Measurements from ENCODE around the gene CHI3L2.

CHI3L2 gene

GRCh38 chr1:111279144-111279543 lies 51.6 kb downstream of the CHI3L2 start:
- Histone ChIP-seq H3K4me3 (ENCODE audit: low read length in 2 of 2) (no peak overlapping the region), H2BK5ac (ENCODE audit: low read length) (no peak overlapping the region), H3K9ac (ENCODE audit: low read depth, low read length, poor library complexity) (no peak overlapping the region), H4K8ac (ENCODE audit: low read depth, low read length) (no peak overlapping the region), H3K4ac (ENCODE audit: low read length) (no peak overlapping the region), H3K23ac (ENCODE audit: low read depth, low read length, poor library complexity) (no peak overlapping the region), H2AFZ (ENCODE audit: low read length) (no peak overlapping the region), H3K18ac (ENCODE audit: low read length) (no peak overlapping the region), H3K4me1 (ENCODE audit: control insufficient read depth in 2 of 2, insufficient read depth in 1 of 2, low read depth in 1 of 2, low read length in 2 of 2) (no peaks in the 10 kb centered on the region), H3K9me3 (replicated peaks in 1 of 2; ENCODE audit: control insufficient read depth in 2 of 2, insufficient read depth in 1 of 2, low read depth in 1 of 2, low read length in 2 of 2) (no peaks in the 10 kb centered on the region), H3K27me3 (ENCODE audit: control insufficient read depth in 3 of 3, insufficient read depth in 3 of 3, low read depth in 1 of 3, low read length in 3 of 3) (no peaks in the 10 kb centered on the region), H3K14ac (ENCODE audit: low read length) (no peak overlapping the region), H3K27ac (replicated peaks; ENCODE audit: low read length) (no peak overlapping the region), H2AK5ac (ENCODE audit: low read depth, low read length) (no peak overlapping the region), H3K36me3 (replicated peaks in 1 of 2; ENCODE audit: control insufficient read depth in 2 of 2, insufficient read depth in 2 of 2, low read length in 2 of 2) (no peaks in the 10 kb centered on the region), H4K91ac (ENCODE audit: low read depth, low read length, poor library complexity) (no peak overlapping the region), H3K79me1 (ENCODE audit: low read depth, low read length) (no peaks in the 10 kb centered on the region), H2BK12ac (ENCODE audit: low read length) (no peak overlapping the region), H3K4me2 (ENCODE audit: insufficient read depth, low read length, poor library complexity, severe bottlenecking) (no peak overlapping the region), H2BK15ac (ENCODE audit: low read length) (no peak overlapping the region), H2BK120ac (ENCODE audit: low read depth, low read length) (no peak overlapping the region)
- WGBS, 2 donors (ENCODE audit: extremely low coverage in 2 of 2, insufficient read length in 2 of 2, insufficient replicate concordance in 1 of 2), result no CpG with 5 or more reads among the region's 4 CpGs
- DNase-seq (ENCODE audit: low spot score), result no peak

DNA sequence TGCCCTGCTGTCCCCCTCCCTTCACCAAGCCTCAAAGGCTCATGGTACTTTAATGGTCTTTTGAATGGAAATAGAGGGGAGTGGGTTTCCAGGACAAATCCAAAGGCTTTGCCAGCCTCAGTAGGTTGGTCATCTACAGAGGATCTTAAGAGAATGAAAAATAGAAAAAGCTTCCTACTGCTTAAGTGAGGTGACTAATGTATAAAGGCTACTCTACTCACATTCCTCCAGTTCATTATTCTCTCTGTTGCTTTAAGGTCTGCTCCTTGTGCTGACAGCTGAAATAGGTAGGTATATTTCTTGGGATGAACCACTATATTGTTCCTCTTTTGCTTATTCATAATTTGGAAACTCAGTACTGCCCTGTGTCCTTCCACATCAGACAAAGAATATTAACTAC lies 52.8 kb downstream of the CHI3L2 start:
- H3K79me1 ChIP-seq (ENCODE audit: low read depth, low read length), result no peaks in the 10 kb centered on the region
- H3K9me3 ChIP-seq (replicated peaks in 1 of 2; ENCODE audit: control insufficient read depth in 2 of 2, insufficient read depth in 1 of 2, low read depth in 1 of 2, low read length in 2 of 2), result no peaks in the 10 kb centered on the region
- no peak overlapping the region for H3K9ac ChIP-seq (ENCODE audit: low read depth, low read length, poor library complexity)
- H2BK15ac ChIP-seq (ENCODE audit: low read length), result no peak overlapping the region
- H3K23ac ChIP-seq (ENCODE audit: low read depth, low read length, poor library complexity), result no peak overlapping the region
- no peaks in the 10 kb centered on the region for H3K36me3 ChIP-seq (replicated peaks in 1 of 2; ENCODE audit: control insufficient read depth in 2 of 2, insufficient read depth in 2 of 2, low read length in 2 of 2)
- H3K4me3 ChIP-seq (ENCODE audit: low read length in 2 of 2), result no peak overlapping the region
- H3K18ac ChIP-seq (ENCODE audit: low read length), result no peak overlapping the region
- no peak overlapping the region for H2AFZ ChIP-seq (ENCODE audit: low read length)
- H3K4ac ChIP-seq (ENCODE audit: low read length), result no peak overlapping the region
- no peak overlapping the region for H3K27ac ChIP-seq (replicated peaks; ENCODE audit: low read length)
- H3K4me2 ChIP-seq (ENCODE audit: insufficient read depth, low read length, poor library complexity, severe bottlenecking), result no peak overlapping the region
- H2BK120ac ChIP-seq (ENCODE audit: low read depth, low read length), result no peak overlapping the region
- no peak for DNase-seq (ENCODE audit: low spot score)
- no peaks in the 10 kb centered on the region for H3K4me1 ChIP-seq (ENCODE audit: control insufficient read depth in 2 of 2, insufficient read depth in 1 of 2, low read depth in 1 of 2, low read length in 2 of 2)
- no peak overlapping the region for H2AK5ac ChIP-seq (ENCODE audit: low read depth, low read length)
- no peak overlapping the region for H4K8ac ChIP-seq (ENCODE audit: low read depth, low read length)
- no peak overlapping the region for H3K14ac ChIP-seq (ENCODE audit: low read length)
- H2BK12ac ChIP-seq (ENCODE audit: low read length), result no peak overlapping the region
- no peak overlapping the region for H4K91ac ChIP-seq (ENCODE audit: low read depth, low read length, poor library complexity)
- H3K27me3 ChIP-seq (ENCODE audit: control insufficient read depth in 3 of 3, insufficient read depth in 3 of 3, low read depth in 1 of 3, low read length in 3 of 3), result no peaks in the 10 kb centered on the region
- no peak overlapping the region for H2BK5ac ChIP-seq (ENCODE audit: low read length)

DNA sequence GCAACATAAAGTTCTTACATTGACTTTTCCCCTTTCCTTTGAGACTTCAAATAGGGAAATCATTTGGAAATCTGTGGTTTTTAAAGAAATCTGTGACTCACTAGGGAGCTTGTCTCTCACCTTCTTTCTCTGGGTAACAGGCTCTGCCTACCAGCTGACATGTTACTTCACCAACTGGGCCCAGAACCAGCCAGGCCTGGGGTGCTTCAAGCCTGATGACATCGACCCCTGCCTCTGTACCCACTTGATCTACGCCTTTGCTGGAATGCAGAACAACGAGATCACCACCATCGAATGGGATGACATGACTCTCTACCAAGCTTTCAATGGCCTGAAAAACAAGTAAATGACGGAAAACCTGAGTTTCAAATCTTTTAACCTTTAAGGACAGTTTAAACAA lies 53.9 kb downstream of the CHI3L2 start:
- H3K27me3 ChIP-seq (ENCODE audit: control insufficient read depth in 3 of 3, insufficient read depth in 3 of 3, low read depth in 1 of 3, low read length in 3 of 3), result no peaks in the 10 kb centered on the region
- H2BK5ac ChIP-seq (ENCODE audit: low read length), result no peak overlapping the region
- H3K9me3 ChIP-seq (replicated peaks in 1 of 2; ENCODE audit: control insufficient read depth in 2 of 2, insufficient read depth in 1 of 2, low read depth in 1 of 2, low read length in 2 of 2), result no peaks in the 10 kb centered on the region
- H2BK120ac ChIP-seq (ENCODE audit: low read depth, low read length), result no peak overlapping the region
- H2AFZ ChIP-seq (ENCODE audit: low read length), result no peak overlapping the region
- no peak overlapping the region for H3K18ac ChIP-seq (ENCODE audit: low read length)
- H4K91ac ChIP-seq (ENCODE audit: low read depth, low read length, poor library complexity), result no peak overlapping the region
- no peak overlapping the region for H2BK15ac ChIP-seq (ENCODE audit: low read length)
- no peaks in the 10 kb centered on the region for H3K79me1 ChIP-seq (ENCODE audit: low read depth, low read length)
- no peaks in the 10 kb centered on the region for H3K36me3 ChIP-seq (replicated peaks in 1 of 2; ENCODE audit: control insufficient read depth in 2 of 2, insufficient read depth in 2 of 2, low read length in 2 of 2)
- H3K4ac ChIP-seq (ENCODE audit: low read length), result no peak overlapping the region
- no peak for DNase-seq (ENCODE audit: low spot score)
- H3K9ac ChIP-seq (ENCODE audit: low read depth, low read length, poor library complexity), result no peak overlapping the region
- no peak overlapping the region for H3K4me3 ChIP-seq (ENCODE audit: low read length in 2 of 2)
- no peak overlapping the region for H3K4me2 ChIP-seq (ENCODE audit: insufficient read depth, low read length, poor library complexity, severe bottlenecking)
- H2BK12ac ChIP-seq (ENCODE audit: low read length), result no peak overlapping the region
- no peak overlapping the region for H3K23ac ChIP-seq (ENCODE audit: low read depth, low read length, poor library complexity)
- no CpG with 5 or more reads among the region's 5 CpGs for WGBS, 2 donors (ENCODE audit: extremely low coverage in 2 of 2, insufficient read length in 2 of 2, insufficient replicate concordance in 1 of 2)
- H3K14ac ChIP-seq (ENCODE audit: low read length), result peak overlapping the region; percentile 63
- no peak overlapping the region for H3K27ac ChIP-seq (replicated peaks; ENCODE audit: low read length)
- H2AK5ac ChIP-seq (ENCODE audit: low read depth, low read length), result no peak overlapping the region
- H3K4me1 ChIP-seq (ENCODE audit: control insufficient read depth in 2 of 2, insufficient read depth in 1 of 2, low read depth in 1 of 2, low read length in 2 of 2), result no peaks in the 10 kb centered on the region
- H4K8ac ChIP-seq (ENCODE audit: low read depth, low read length), result no peak overlapping the region

DNA sequence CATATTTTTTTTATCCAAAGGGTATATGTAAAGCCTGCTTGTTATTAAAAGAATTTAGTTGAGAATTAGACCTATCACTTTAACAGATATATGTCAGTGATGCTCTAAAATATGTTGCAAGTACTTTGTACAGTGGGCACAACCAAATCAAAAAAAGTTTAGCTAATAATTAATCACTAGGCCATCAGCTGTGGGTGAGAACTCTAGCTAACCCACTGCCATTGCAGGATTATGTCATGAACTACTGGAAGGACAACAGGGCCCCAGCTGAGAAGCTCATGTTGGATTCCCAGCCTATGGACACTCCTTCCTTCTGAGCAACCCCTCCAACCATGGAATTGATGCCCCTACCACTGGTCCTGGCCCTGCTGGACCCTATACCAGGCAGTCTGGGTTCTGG lies 56.3 kb downstream of the CHI3L2 start:
- H4K8ac ChIP-seq (ENCODE audit: low read depth, low read length), result no peak overlapping the region
- H3K4me2 ChIP-seq (ENCODE audit: insufficient read depth, low read length, poor library complexity, severe bottlenecking), result no peak overlapping the region
- H3K36me3 ChIP-seq (replicated peaks in 1 of 2; ENCODE audit: control insufficient read depth in 2 of 2, insufficient read depth in 2 of 2, low read length in 2 of 2), result no peaks in the 10 kb centered on the region
- H3K9me3 ChIP-seq (replicated peaks in 1 of 2; ENCODE audit: control insufficient read depth in 2 of 2, insufficient read depth in 1 of 2, low read depth in 1 of 2, low read length in 2 of 2), result no peaks in the 10 kb centered on the region
- H4K91ac ChIP-seq (ENCODE audit: low read depth, low read length, poor library complexity), result no peak overlapping the region
- no peak overlapping the region for H2BK120ac ChIP-seq (ENCODE audit: low read depth, low read length)
- H3K4ac ChIP-seq (ENCODE audit: low read length), result no peak overlapping the region
- H2BK5ac ChIP-seq (ENCODE audit: low read length), result no peak overlapping the region
- H2BK15ac ChIP-seq (ENCODE audit: low read length), result no peak overlapping the region
- no peak for DNase-seq (ENCODE audit: low spot score)
- H2AK5ac ChIP-seq (ENCODE audit: low read depth, low read length), result no peak overlapping the region
- H3K18ac ChIP-seq (ENCODE audit: low read length), result no peak overlapping the region
- H3K4me1 ChIP-seq (ENCODE audit: control insufficient read depth in 2 of 2, insufficient read depth in 1 of 2, low read depth in 1 of 2, low read length in 2 of 2), result no peaks in the 10 kb centered on the region
- no peaks in the 10 kb centered on the region for H3K79me1 ChIP-seq (ENCODE audit: low read depth, low read length)
- peaks cover 0 to 5% (median 0%) of the 10 kb centered on the region in 3 experiments for H3K27me3 ChIP-seq (ENCODE audit: control insufficient read depth in 3 of 3, insufficient read depth in 3 of 3, low read depth in 1 of 3, low read length in 3 of 3)
- H3K14ac ChIP-seq (ENCODE audit: low read length), result no peak overlapping the region
- no peak overlapping the region for H3K23ac ChIP-seq (ENCODE audit: low read depth, low read length, poor library complexity)
- H2BK12ac ChIP-seq (ENCODE audit: low read length), result no peak overlapping the region
- no peak overlapping the region for H3K4me3 ChIP-seq (ENCODE audit: low read length in 2 of 2)
- H3K27ac ChIP-seq (replicated peaks; ENCODE audit: low read length), result no peak overlapping the region
- no peak overlapping the region for H3K9ac ChIP-seq (ENCODE audit: low read depth, low read length, poor library complexity)
- no peak overlapping the region for H2AFZ ChIP-seq (ENCODE audit: low read length)

All from neuronal stem cell (in vitro differentiated cells).